ENCODE results near the gene SSBP3. TPM values are rescaled to one million over a fixed set of nuclear protein-coding genes. Genes with fewer than 3 reads are reported as not detected.

Gene SSBP3
- total and polyA plus RNA-seq, 2 donors from 2014 or later = 33.3 to 49.6 TPM

GRCh38 chr1:54220004-54220811 is 186.0 kb downstream of the SSBP3 start:
- DNase-seq (peak in 3 of 5 donors; percentile 35 to 89 (median 48)), FAIRE-seq (no peak)
- Histone ChIP-seq H3K4me3 (ENCODE audit: low read length in 3 of 3) (no peak overlapping the region), H3K27me3 (ENCODE audit: control insufficient read depth, insufficient read depth, low read length) (no peaks in the 10 kb centered on the region), H3K9ac (ENCODE audit: low read length in 3 of 3) (no peak overlapping the region), H3K27ac (ENCODE audit: low read depth in 2 of 2, low read length in 2 of 2) (peak overlapping the region in 1 of 2 donors; percentile 41), H3K4me1 (ENCODE audit: control insufficient read depth in 2 of 3, insufficient read depth in 2 of 3, low read depth in 1 of 3, low read length in 3 of 3) (peaks cover 0 to 7% (median 5%) of the 10 kb centered on the region in 3 donors), H3K9me3 (ENCODE audit: control insufficient read depth in 2 of 3, insufficient read depth in 1 of 3, low read length in 3 of 3) (no peaks in the 10 kb centered on the region), H3K36me3 (ENCODE audit: control insufficient read depth in 2 of 3, insufficient read depth in 3 of 3, low read length in 3 of 3) (peaks cover 10 to 39% (median 24%) of the 10 kb centered on the region in 3 donors)
- no peak for TF ChIP-seq CTCF (IDR thresholded peaks at IDR 0.05; ENCODE audit: borderline replicate concordance, extremely low read depth, insufficient read depth)
- intact Hi-C loops (cut with DNase I) = no loop called here

GRCh38 chr1:54219688-54220003 is 186.5 kb downstream of the SSBP3 start:
- peak overlapping the region in 1 of 2 donors; percentile 41 for H3K27ac ChIP-seq (ENCODE audit: low read depth in 2 of 2, low read length in 2 of 2)

GRCh38 chr1:54218883-54219687 is 187.1 kb downstream of the SSBP3 start:
- Histone ChIP-seq H3K9ac (ENCODE audit: low read length in 3 of 3) (no peak overlapping the region), H3K4me3 (ENCODE audit: low read length in 3 of 3) (no peak overlapping the region), H3K36me3 (ENCODE audit: control insufficient read depth in 2 of 3, insufficient read depth in 3 of 3, low read length in 3 of 3) (peaks cover 12 to 48% (median 32%) of the 10 kb centered on the region in 3 donors), H3K4me1 (ENCODE audit: control insufficient read depth in 2 of 3, insufficient read depth in 2 of 3, low read depth in 1 of 3, low read length in 3 of 3) (peaks cover 0 to 7% (median 5%) of the 10 kb centered on the region in 3 donors), H3K9me3 (ENCODE audit: control insufficient read depth in 2 of 3, insufficient read depth in 1 of 3, low read length in 3 of 3) (no peaks in the 10 kb centered on the region), H3K27me3 (ENCODE audit: control insufficient read depth, insufficient read depth, low read length) (no peaks in the 10 kb centered on the region), H3K27ac (ENCODE audit: low read depth in 2 of 2, low read length in 2 of 2) (peak overlapping the region in 1 of 2 donors; percentile 9)
- intact Hi-C loops (cut with DNase I) = no loop called here
- no peak for TF ChIP-seq CTCF (IDR thresholded peaks at IDR 0.05; ENCODE audit: borderline replicate concordance, extremely low read depth, insufficient read depth)
- no peak for FAIRE-seq
- DNase-seq = peak in 1 of 5 donors; percentile 68

More at GRCh38 chr1:54219688-54220003, 186.5 kb downstream of the SSBP3 start:
- H3K9me3 ChIP-seq (ENCODE audit: control insufficient read depth in 2 of 3, insufficient read depth in 1 of 3, low read length in 3 of 3) = no peaks in the 10 kb centered on the region
- intact Hi-C loops (cut with DNase I) = no loop called here
- peaks cover 0 to 7% (median 5%) of the 10 kb centered on the region in 3 donors for H3K4me1 ChIP-seq (ENCODE audit: control insufficient read depth in 2 of 3, insufficient read depth in 2 of 3, low read depth in 1 of 3, low read length in 3 of 3)
- H3K9ac ChIP-seq (ENCODE audit: low read length in 3 of 3) = no peak overlapping the region
- peaks cover 10 to 43% (median 27%) of the 10 kb centered on the region in 3 donors for H3K36me3 ChIP-seq (ENCODE audit: control insufficient read depth in 2 of 3, insufficient read depth in 3 of 3, low read length in 3 of 3)
- H3K4me3 ChIP-seq (ENCODE audit: low read length in 3 of 3) = no peak overlapping the region
- TF ChIP-seq CTCF (IDR thresholded peaks at IDR 0.05; ENCODE audit: borderline replicate concordance, extremely low read depth, insufficient read depth) = no peak
- H3K27me3 ChIP-seq (ENCODE audit: control insufficient read depth, insufficient read depth, low read length) = no peaks in the 10 kb centered on the region
- FAIRE-seq (no peak), DNase-seq (no peak)
